Naive B cell (primary cell): ENCODE measurements around the gene FAM193B. TPM values are rescaled to one million over a fixed set of nuclear protein-coding genes. Genes with fewer than 3 reads are reported as not detected.
"Not testable (repeated sequence)": the region's sequence is repeated elsewhere in the genome, so short reads cannot be mapped to it uniquely, and the experiment has no call there.

ENCODE experiments used
- ATAC-seq, 2 donors: fragments of 150-1000 bp; cut with Tn5 transposase; 2 replicates each; pipeline ENCODE4 v1.10.0; 2021; ENCODE audit warnings: low read depth in 2 of 2, mild to moderate bottlenecking in 2 of 2, moderate library complexity in 2 of 2
- DNase-seq: peaks from one replicate; pipeline ENCODE4 v3.0.0; 2022
- H3K27ac Mint-ChIP-seq, 6 donors: one replicate each; pipeline ENCODE4 v1.8.0; 2020 to 2022; ENCODE audit warnings: mild to moderate bottlenecking in 6 of 6, mixed read lengths in 6 of 6, moderate library complexity in 5 of 6, inconsistent platforms in 2 of 6
- H3K27me3 Mint-ChIP-seq, 3 donors: one replicate each; pipeline ENCODE4 v1.8.0; 2021 to 2022; ENCODE audit warnings: mixed read lengths in 3 of 3, mild to moderate bottlenecking in 1 of 3
- H3K36me3 Mint-ChIP-seq, 2 donors: one replicate each; pipeline ENCODE4 v1.8.0; 2020 to 2022; ENCODE audit warnings: mixed read lengths in 2 of 2, inconsistent platforms in 1 of 2, mild to moderate bottlenecking in 1 of 2
- H3K4me1 Mint-ChIP-seq, 3 donors: one replicate each; pipeline ENCODE4 v1.8.0; 2020 to 2022; ENCODE audit warnings: mixed read lengths in 3 of 3, inconsistent platforms in 1 of 3, mild to moderate bottlenecking in 1 of 3, moderate library complexity in 1 of 3
- H3K4me3 Mint-ChIP-seq, 8 donors: one replicate each; pipeline ENCODE4 v1.8.0; 2020 to 2022; ENCODE audit warnings: mild to moderate bottlenecking in 8 of 8, mixed read lengths in 8 of 8, moderate library complexity in 8 of 8, inconsistent platforms in 2 of 8
- H3K9me3 Mint-ChIP-seq, 7 donors: one replicate each; pipeline ENCODE4 v1.8.0; 2020 to 2022; ENCODE audit warnings: mixed read lengths in 7 of 7, mild to moderate bottlenecking in 5 of 7, inconsistent platforms in 2 of 7, moderate library complexity in 1 of 7
- polyA plus RNA-seq, 6 donors: library from polyadenylated mRNA; unstranded; fragments of 300-500 nt; fragmentation: Illumina TruSeq; gene quantifications; one replicate each; pipeline ENCODE4 v1.2.3, GENCODE V29; 2021; ENCODE audit warnings: low read depth in 6 of 6

The FAM193B gene
- polyA plus RNA-seq, 6 donors from 2014 or later, result 2.9 to 6.8 (median 4.6) TPM

DNA sequence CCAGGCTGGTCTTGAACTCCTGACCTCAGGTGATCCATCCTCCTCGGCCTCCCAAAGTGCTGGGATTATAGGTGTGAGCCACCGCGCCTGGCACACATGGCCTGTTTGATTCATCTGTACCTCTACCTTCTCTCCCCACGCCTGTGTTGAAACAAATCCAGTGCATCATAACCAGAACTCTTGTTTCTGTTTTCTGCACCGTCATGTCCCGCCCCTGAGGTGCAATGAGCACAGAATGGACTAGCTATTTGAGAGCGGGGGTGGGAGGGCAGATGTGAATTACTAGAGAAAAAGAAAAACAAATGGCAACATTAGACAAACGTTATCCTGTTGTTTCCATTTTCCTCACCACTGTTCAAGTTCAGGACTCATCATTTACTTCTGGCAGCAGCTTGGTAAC is 10.7 kb upstream of the FAM193B start:
- peaks cover 0 to 2% (median 0%) of the 10 kb centered on the region in 7 donors for H3K9me3 Mint-ChIP-seq
- no peaks in the 10 kb centered on the region for H3K36me3 Mint-ChIP-seq
- no peaks in the 10 kb centered on the region for H3K4me1 Mint-ChIP-seq
- peaks cover 7 to 31% (median 22%) of the 10 kb centered on the region in 3 donors for H3K27me3 Mint-ChIP-seq
- no peak overlapping the region for H3K27ac Mint-ChIP-seq
- ATAC-seq, result no peak
- DNase-seq, result no peak
- H3K4me3 Mint-ChIP-seq, result no peak overlapping the region

DNA sequence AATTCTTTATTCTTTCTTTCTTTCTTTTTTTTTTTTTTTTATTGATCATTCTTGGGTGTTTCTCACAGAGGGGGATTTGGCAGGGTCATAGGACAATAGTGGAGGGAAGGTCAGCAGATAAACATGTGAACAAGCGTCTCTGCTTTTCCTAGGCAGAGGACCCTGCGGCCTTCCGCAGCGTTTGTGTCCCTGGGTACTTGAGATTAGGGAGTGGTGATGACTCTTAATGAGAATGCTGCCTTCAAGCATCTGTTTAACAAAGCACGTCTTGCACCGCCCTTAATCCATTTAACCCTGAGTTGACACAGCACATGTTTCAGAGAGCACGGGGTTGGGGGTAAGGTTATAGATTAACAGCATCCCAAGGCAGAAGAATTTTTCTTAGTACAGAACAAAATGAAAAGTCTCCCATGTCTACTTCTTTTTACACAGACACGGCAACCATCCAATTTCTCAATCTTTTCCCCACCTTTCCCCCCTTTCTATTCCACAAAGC is 5.1 kb upstream of the FAM193B start:
- H3K4me3 Mint-ChIP-seq, H3K27me3 Mint-ChIP-seq, ATAC-seq, H3K27ac Mint-ChIP-seq, H3K36me3 Mint-ChIP-seq, H3K9me3 Mint-ChIP-seq, DNase-seq, H3K4me1 Mint-ChIP-seq: not testable (repeated sequence)

DNA sequence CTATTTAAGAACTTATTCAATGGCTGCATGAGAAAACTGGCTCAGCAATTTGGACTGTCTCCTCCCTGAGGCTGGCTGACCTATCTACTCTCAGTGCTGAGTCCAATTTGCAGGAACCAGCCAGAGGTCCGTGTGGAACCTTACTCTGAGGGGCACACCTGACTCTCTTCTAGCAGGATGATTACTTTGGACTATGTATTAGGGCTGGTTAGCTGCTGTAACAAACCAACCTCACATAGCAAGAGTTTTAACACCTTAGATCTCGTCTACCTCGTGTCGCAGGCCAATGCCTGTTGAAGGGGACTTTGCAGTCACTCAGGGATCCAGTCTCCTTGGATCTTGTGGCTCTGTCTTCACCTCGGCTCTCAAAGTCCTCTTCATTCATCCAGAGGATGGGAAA is 3.4 kb upstream of the FAM193B start:
- ATAC-seq (no peak), DNase-seq (no peak)
- H3K9me3 Mint-ChIP-seq, result peaks cover 0 to 2% (median 0%) of the 10 kb centered on the region in 7 donors
- H3K27me3 Mint-ChIP-seq, result no peaks in the 10 kb centered on the region
- H3K4me3 Mint-ChIP-seq, result peak overlapping the region in 1 of 8 donors; percentile 73
- no peak overlapping the region for H3K27ac Mint-ChIP-seq
- H3K36me3 Mint-ChIP-seq, result no peaks in the 10 kb centered on the region
- peaks cover 14 to 18% (median 16%) of the 10 kb centered on the region in 3 donors for H3K4me1 Mint-ChIP-seq

DNA sequence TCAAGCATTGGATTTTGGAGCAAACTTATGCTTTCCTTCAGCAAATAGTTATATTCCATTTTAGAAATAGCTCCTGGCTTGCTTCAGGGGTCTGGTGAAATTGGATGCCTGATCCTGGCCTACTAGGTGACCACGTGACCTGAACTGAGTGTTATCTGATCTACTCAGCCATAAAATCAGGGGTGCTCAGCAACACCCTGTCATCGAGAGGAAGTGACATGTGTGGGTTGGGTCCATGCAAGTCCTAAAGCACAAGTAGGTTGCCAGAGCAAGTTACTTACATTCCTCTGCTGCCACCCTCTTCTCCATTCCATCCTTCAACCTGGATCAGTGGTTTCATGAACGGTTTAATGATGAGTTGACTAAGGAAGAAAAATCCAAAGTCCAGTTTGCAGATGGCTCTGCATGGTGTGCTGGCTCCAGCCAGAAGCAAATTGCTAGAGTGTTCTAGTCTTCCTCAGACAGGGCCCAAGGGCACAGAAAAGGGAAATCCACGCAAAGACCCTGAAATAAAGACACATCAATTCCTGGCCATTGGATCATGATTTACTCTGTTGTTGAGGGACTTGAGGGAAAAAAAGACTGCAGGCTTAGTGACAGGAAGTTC is 2.8 kb upstream of the FAM193B start:
- peak overlapping the region in 1 of 8 donors; percentile 73 for H3K4me3 Mint-ChIP-seq
- no peaks in the 10 kb centered on the region for H3K27me3 Mint-ChIP-seq
- peaks cover 19 to 23% (median 22%) of the 10 kb centered on the region in 3 donors for H3K4me1 Mint-ChIP-seq
- H3K9me3 Mint-ChIP-seq, result peaks cover 0 to 2% (median 0%) of the 10 kb centered on the region in 7 donors
- H3K27ac Mint-ChIP-seq, result peak overlapping the region in 1 of 6 donors; percentile 72
- H3K36me3 Mint-ChIP-seq, result no peaks in the 10 kb centered on the region
- DNase-seq, result no peak
- no peak for ATAC-seq

DNA sequence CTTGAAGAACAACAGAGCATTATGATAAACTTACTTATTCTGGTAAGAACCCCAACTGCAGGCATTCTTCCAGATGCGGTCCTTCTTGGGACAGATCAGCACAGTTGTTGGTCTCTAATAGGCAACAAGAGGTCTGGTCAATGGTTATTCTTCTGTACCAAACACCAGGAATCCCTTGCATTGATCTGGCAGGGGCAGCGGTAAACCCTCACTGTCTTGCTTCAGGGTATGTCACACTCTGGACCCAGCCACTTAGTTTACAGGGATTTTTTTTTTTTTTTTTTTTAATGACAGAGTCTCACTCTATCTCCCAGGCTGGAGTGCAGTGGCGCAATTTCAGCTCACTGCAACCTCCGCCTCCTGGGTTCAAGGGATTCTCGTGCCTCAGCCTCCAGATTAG is 1.3 kb upstream of the FAM193B start:
- Mint-ChIP-seq H3K27me3 (no peaks in the 10 kb centered on the region), H3K9me3 (no peaks in the 10 kb centered on the region), H3K36me3 (no peaks in the 10 kb centered on the region), H3K4me3 (peak overlapping the region in 5 of 8 donors; percentile 83 to 95 (median 90)), H3K4me1 (peaks cover 22 to 29% (median 26%) of the 10 kb centered on the region in 3 donors), H3K27ac (no peak overlapping the region)
- no peak for ATAC-seq
- DNase-seq, result no peak

DNA sequence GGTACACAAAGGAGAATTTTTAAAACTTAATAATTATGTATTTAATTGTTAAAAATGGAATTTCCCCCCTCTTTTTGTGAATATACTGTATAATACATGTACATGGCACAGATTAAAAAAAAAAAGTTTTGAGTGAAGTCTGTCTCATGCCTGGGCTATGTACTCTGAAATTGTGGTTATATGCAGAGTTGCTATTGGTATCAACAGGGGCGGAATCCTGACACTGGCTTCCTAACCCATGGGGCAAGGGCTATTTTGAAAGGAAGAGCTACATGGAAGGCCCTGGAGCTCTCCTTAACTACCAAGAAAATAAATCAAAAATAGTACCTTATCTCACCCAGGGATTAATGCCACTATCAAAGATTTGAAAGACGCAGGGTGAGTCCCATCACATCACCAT is 865 bp upstream of the FAM193B start:
- Mint-ChIP-seq H3K27me3 (no peaks in the 10 kb centered on the region), H3K27ac (peak overlapping the region in 1 of 6 donors; percentile 88), H3K36me3 (no peaks in the 10 kb centered on the region), H3K9me3 (no peaks in the 10 kb centered on the region), H3K4me3 (peak overlapping the region; percentile 15 to 95 (median 90)), H3K4me1 (peaks cover 24 to 32% (median 30%) of the 10 kb centered on the region in 3 donors)
- no peak for ATAC-seq
- DNase-seq, result no peak

DNA sequence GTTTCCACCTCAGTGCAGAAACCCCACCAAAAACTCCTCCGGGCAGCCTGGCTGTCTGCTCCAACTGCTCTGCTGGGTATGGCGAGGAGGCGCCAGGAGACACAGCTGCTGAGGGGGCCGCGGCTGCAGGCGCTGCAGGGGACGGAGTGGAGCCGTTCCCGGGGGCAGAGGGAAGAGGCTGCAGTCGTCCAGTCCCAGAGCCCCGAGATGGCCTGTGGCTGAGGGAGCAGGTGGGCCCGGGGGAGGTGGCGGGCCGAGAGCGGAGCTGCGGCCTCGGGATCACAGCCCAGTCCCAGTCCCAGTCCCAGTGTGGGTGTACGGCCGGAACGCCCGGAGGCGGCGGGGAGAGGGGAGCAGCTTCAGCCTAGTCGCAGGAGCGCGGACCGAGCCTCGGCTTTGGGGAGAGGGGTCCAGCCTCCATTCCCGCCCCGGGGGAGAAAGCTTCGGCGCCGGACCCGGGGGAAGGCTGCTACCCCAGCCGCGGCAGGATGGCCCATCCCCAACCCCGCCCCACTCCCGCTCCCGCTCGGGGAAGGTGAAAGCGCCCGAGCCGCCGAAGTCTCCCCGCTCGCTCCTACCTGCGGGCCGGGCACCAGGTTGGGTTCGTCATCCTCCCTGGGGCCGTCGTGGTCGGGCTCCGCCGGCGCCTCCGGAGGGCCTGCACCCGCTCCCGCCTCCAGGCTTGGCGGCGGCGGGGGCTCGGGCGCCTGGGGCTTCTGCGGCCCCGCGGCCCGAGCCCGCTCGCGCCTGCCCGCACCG is 513 bp downstream of the FAM193B start:
- Mint-ChIP-seq H3K4me1 (peaks cover 28 to 42% (median 35%) of the 10 kb centered on the region in 3 donors), H3K27ac (peak overlapping the region in 3 of 6 donors; percentile 42 to 80 (median 65))

DNA sequence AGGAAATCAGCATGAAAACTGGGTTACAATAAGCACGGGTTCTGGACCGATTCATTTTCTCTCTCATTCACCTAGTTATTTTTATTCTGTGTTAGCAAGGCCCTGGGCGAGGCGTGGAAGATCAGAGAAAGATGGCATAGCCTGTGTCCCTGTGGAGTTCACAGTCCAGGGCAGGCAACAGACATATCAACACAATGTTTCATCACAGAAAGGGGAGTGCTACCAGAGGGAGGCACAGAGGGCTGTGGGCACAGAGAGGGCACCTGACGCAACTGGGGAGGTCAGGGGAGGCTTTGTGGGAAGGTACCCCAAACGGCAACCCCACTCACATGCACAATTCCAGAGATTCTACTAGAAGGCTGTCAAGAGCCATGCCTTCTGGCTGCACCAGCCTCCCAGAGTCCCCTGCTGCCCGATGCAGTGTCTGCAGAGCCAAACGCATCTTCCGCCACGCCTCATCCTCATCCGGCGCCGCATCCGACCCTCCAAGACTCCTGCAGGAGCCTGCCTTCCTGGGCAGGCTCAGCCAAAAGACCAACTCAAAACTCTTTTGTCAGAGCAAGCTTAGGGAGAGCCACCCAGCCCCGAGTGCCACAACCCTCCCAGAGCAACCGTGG is 1.4 kb downstream of the FAM193B start:
- Mint-ChIP-seq H3K27ac (peak overlapping the region in 5 of 6 donors; percentile 1 to 72 (median 28)), H3K27me3 (no peaks in the 10 kb centered on the region), H3K4me1 (peaks cover 34 to 51% (median 43%) of the 10 kb centered on the region in 3 donors)

More for the DNA sequence above, 513 bp downstream of the FAM193B start:
- Mint-ChIP-seq H3K36me3 (no peaks in the 10 kb centered on the region), H3K9me3 (no peaks in the 10 kb centered on the region), H3K27me3 (no peaks in the 10 kb centered on the region), H3K4me3 (peak overlapping the region; percentile 79 to 94 (median 86))
- DNase-seq (peak; percentile 4), ATAC-seq (peak; percentile 44 to 48)

DNA sequence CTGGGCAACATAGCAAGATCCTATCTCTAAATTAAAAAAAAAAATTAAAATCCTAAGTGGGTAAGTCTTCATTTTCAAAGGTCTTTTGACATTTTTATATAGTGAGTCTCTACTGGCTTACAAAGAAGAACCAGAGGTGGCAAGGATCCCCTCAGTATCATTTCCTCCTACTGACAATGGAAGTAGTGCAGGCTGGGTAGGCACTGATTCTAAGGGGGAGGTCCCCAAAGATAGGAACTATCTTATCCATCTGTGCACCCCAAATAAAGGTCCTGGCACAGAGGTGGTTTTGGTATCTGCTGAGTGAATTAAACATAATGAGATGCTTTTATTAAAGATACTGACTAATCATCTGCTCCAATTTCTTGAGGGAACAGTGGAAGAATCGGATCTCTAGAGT is 4.2 kb downstream of the FAM193B start:
- Mint-ChIP-seq H3K4me1 (peaks cover 45 to 56% (median 50%) of the 10 kb centered on the region in 3 donors), H3K4me3 (peak overlapping the region in 2 of 8 donors; percentile 11 to 83), H3K27me3 (no peaks in the 10 kb centered on the region)

More for the DNA sequence above, 1.4 kb downstream of the FAM193B start:
- no peaks in the 10 kb centered on the region for H3K9me3 Mint-ChIP-seq
- H3K4me3 Mint-ChIP-seq, result peak overlapping the region; percentile 78 to 94 (median 86)
- H3K36me3 Mint-ChIP-seq, result no peaks in the 10 kb centered on the region
- ATAC-seq, result no peak
- DNase-seq, result no peak

DNA sequence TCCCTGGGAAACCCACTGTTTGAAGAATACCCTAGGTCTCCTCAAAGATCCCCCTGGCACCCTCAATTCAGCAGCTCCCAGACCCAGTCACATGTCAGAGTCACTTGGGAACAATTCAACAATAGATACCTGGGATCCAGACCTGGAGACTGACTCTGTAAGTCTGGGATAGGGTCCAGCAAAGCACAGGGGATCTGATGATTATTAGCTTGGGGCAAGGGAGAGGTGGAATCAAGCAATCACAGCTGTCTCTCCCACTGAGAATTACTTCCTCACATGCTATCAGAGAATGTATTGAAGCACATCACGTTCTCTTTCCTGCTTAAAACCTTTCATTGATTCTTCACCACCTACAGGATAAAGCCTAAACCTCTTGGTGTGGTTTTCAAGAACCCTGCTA is 5.9 kb downstream of the FAM193B start:
- DNase-seq, result no peak
- no peak for ATAC-seq
- Mint-ChIP-seq H3K9me3 (no peaks in the 10 kb centered on the region), H3K27ac (peak overlapping the region in 3 of 6 donors; percentile 47 to 87 (median 62)), H3K4me1 (peaks cover 38 to 49% (median 48%) of the 10 kb centered on the region in 3 donors), H3K27me3 (no peaks in the 10 kb centered on the region), H3K4me3 (no peak overlapping the region), H3K36me3 (no peaks in the 10 kb centered on the region)

More for the DNA sequence above, 4.2 kb downstream of the FAM193B start:
- no peaks in the 10 kb centered on the region for H3K36me3 Mint-ChIP-seq
- no peaks in the 10 kb centered on the region for H3K9me3 Mint-ChIP-seq
- DNase-seq (peak; percentile 22), ATAC-seq (peak; percentile 45 to 51)
- H3K27ac Mint-ChIP-seq, result peak overlapping the region in 4 of 6 donors; percentile 12 to 74 (median 34)

DNA sequence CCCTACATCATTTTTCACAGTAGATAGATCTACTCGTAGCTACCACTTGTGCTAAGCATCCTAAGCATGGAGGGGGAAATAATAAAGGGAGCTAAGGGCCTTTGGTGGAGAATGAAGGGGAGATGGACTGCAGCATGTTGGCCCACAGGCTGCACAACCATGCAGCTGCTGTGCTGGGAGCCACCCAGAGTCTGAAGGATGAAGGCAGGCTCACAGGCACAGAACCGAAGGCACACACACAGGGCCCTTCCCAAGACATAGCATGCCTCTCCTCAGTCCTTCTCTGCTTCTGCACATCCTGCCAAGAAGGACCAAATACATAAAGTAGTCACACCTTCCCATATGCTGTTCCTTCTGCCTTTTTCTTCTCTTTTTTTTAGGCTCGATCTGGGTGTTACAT is 6.6 kb downstream of the FAM193B start:
- DNase-seq, result no peak
- H3K27ac Mint-ChIP-seq, result no peak overlapping the region
- no peak for ATAC-seq
- H3K9me3 Mint-ChIP-seq, result no peaks in the 10 kb centered on the region
- H3K36me3 Mint-ChIP-seq, result no peaks in the 10 kb centered on the region
- no peak overlapping the region for H3K4me3 Mint-ChIP-seq
- peaks cover 31 to 42% (median 42%) of the 10 kb centered on the region in 3 donors for H3K4me1 Mint-ChIP-seq
- H3K27me3 Mint-ChIP-seq, result no peaks in the 10 kb centered on the region

DNA sequence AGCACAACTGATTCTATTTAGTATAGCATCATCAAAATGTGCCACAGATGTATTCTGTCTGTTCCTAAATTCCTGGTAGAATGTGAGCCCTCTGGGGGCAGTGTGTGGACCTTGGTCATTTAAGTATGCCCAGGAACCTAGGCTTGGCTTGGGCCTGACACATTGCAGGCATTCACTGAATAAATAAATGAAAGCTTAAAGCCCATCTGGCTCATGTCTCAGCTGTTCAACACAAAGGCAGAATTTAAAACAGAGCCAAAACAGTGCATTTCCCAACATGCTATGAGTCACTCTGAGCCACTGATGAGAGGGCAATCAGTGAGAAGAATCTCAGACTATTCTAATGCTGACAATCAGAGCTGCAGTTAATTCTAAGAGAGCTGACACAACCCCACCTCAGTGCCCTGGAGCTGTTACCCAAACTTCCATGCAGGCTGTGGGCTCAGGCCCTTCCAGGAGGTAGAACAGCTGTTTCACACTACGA is 8.1 kb downstream of the FAM193B start:
- Mint-ChIP-seq H3K27ac (no peak overlapping the region), H3K9me3 (no peaks in the 10 kb centered on the region), H3K4me3 (no peak overlapping the region), H3K27me3 (no peaks in the 10 kb centered on the region), H3K36me3 (no peaks in the 10 kb centered on the region), H3K4me1 (peaks cover 23 to 37% (median 35%) of the 10 kb centered on the region in 3 donors)
- ATAC-seq (no peak), DNase-seq (no peak)
